Measurements from ENCODE around the gene GYS1.

- no peak for TF ChIP-seq CTCF (conservative IDR thresholded peaks at IDR 0.05 in 1 of 2, IDR thresholded peaks at IDR 0.05 in 1 of 2; ENCODE audit: low read depth in 1 of 2, low read length in 2 of 2)
- no peak for TF ChIP-seq EZH2 (IDR thresholded peaks at IDR 0.05; ENCODE audit: low read length, missing control alignments)
Measured at GRCh38 chr19:48991011-48991609, 2.0 kb downstream of the GYS1 start.

Measured in fibroblast of lung (primary cell).